ENCODE results near the gene PCSK4.

DNA sequence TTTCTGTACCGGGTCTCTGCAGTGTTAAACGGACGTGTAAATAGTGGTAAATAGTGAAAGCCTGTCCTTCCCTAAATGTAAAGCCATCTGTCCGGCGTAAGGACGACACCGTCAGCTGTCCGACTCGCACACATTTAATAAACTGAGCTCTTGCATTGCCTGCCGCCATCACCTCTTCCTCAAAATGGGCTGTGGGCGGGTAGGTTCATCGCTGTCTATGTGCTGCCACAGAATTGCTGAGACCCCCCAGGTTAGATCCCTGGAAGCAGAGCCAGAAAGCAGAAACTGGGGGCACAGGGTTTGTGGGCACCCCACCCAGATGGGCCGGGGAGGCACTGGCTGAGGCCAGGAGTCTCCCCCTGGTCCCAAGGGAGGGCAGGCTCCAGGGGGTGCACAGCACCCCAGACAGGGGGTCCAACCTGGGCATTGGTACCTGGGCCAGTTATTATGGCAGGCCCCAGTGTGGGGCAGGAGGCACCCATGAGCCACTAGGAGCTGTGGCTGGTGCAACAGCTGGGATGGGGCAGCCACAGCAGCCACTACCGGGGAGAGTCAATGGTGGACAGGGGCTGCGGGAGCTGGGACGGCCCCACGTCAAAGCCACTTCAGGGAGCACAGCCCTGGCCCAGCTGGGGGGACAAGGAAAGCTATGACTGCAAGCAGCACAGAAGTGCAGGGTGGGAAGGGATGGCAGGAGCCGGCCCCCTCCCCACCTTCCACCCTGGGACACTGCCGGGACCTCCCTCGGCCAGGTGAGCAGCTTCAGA lies 16.9 kb downstream of the PCSK4 start:
- TF ChIP-seq, protein P1, sequence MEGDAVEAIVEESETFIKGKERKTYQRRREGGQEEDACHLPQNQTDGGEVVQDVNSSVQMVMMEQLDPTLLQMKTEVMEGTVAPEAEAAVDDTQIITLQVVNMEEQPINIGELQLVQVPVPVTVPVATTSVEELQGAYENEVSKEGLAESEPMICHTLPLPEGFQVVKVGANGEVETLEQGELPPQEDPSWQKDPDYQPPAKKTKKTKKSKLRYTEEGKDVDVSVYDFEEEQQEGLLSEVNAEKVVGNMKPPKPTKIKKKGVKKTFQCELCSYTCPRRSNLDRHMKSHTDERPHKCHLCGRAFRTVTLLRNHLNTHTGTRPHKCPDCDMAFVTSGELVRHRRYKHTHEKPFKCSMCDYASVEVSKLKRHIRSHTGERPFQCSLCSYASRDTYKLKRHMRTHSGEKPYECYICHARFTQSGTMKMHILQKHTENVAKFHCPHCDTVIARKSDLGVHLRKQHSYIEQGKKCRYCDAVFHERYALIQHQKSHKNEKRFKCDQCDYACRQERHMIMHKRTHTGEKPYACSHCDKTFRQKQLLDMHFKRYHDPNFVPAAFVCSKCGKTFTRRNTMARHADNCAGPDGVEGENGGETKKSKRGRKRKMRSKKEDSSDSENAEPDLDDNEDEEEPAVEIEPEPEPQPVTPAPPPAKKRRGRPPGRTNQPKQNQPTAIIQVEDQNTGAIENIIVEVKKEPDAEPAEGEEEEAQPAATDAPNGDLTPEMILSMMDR (conservative IDR thresholded peaks at IDR 0.05; ENCODE audit: low read length) = no peak
- TF ChIP-seq EZH2phosphoT487 (IDR thresholded peaks at IDR 0.05; ENCODE audit: borderline replicate concordance, low read depth, low read length) = no peak

Measured in OCI-LY7 (cell line).